ENCODE results near the gene LRRC1.

- TF ChIP-seq, protein P1, sequence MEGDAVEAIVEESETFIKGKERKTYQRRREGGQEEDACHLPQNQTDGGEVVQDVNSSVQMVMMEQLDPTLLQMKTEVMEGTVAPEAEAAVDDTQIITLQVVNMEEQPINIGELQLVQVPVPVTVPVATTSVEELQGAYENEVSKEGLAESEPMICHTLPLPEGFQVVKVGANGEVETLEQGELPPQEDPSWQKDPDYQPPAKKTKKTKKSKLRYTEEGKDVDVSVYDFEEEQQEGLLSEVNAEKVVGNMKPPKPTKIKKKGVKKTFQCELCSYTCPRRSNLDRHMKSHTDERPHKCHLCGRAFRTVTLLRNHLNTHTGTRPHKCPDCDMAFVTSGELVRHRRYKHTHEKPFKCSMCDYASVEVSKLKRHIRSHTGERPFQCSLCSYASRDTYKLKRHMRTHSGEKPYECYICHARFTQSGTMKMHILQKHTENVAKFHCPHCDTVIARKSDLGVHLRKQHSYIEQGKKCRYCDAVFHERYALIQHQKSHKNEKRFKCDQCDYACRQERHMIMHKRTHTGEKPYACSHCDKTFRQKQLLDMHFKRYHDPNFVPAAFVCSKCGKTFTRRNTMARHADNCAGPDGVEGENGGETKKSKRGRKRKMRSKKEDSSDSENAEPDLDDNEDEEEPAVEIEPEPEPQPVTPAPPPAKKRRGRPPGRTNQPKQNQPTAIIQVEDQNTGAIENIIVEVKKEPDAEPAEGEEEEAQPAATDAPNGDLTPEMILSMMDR (IDR thresholded peaks at IDR 0.05), result no peak
- no peak for TF ChIP-seq POLR2A (IDR thresholded peaks at IDR 0.05)
These were observed 139.2 kb downstream of the LRRC1 start for GRCh38 chr6:53934023-53934422.
